ENCODE measurements around the gene SEMA6B. TPM values are rescaled to one million over a fixed set of nuclear protein-coding genes. Genes with fewer than 3 reads are reported as not detected.
"Not testable (repeated sequence)": the region's sequence is repeated elsewhere in the genome, so short reads cannot be mapped to it uniquely, and the experiment has no call there.

The SEMA6B gene
- total RNA-seq, 2 donors from 2014 or later, result 28.9 to 67.8 TPM

- no peaks in the 10 kb centered on the region for H3K36me3 ChIP-seq (ENCODE audit: control insufficient read depth, insufficient read depth, low read length)
- Mint-ChIP-seq H3K36me3 (ENCODE audit: low read depth) (no peaks in the 10 kb centered on the region), H3K4me3 (no peak overlapping the region), H3K27ac (no peak overlapping the region), H3K4me1 (peaks cover 3% of the 10 kb centered on the region), H3K9me3 (no peaks in the 10 kb centered on the region), H3K27me3 (ENCODE audit: insufficient read depth) (peaks cover 3% of the 10 kb centered on the region)
- WGBS, 2 experiments (ENCODE audit: insufficient coverage in 1 of 2, insufficient read length in 1 of 2), result 92 to 95% methylated on average over 30 to 35 of the region's 35 CpGs
- no peak for DNase-seq
- H3K9me3 ChIP-seq (ENCODE audit: control insufficient read depth, low read length), result no peaks in the 10 kb centered on the region
- no peak overlapping the region for H3K27ac ChIP-seq (ENCODE audit: low read depth, low read length)
- H3K9ac ChIP-seq (ENCODE audit: extremely low read depth, low read length, poor library complexity, severe bottlenecking), result no peak overlapping the region
- no peaks in the 10 kb centered on the region for H3K27me3 ChIP-seq (ENCODE audit: control insufficient read depth, insufficient read depth, low read length, poor library complexity, severe bottlenecking)
- no peak for TF ChIP-seq CTCF (conservative IDR thresholded peaks at IDR 0.05)
- no peak overlapping the region for H3K4me3 ChIP-seq (ENCODE audit: low read length)
- H3K4me1 ChIP-seq (ENCODE audit: control insufficient read depth, insufficient read depth, low read length), result no peaks in the 10 kb centered on the region
Measured at GRCh38 chr19:4566402-4567051, 7.0 kb upstream of the SEMA6B start.

GRCh38 chr19:4563562-4563961 is 4.1 kb upstream of the SEMA6B start:
- H3K9ac ChIP-seq (ENCODE audit: extremely low read depth, low read length, poor library complexity, severe bottlenecking); H3K27ac Mint-ChIP-seq; H3K4me3 ChIP-seq (ENCODE audit: low read length); H3K4me1 ChIP-seq (ENCODE audit: control insufficient read depth, insufficient read depth, low read length); H3K27ac ChIP-seq (ENCODE audit: low read depth, low read length); H3K27me3 ChIP-seq (ENCODE audit: control insufficient read depth, insufficient read depth, low read length, poor library complexity, severe bottlenecking); H3K9me3 ChIP-seq (ENCODE audit: control insufficient read depth, low read length); H3K36me3 ChIP-seq (ENCODE audit: control insufficient read depth, insufficient read depth, low read length); H3K4me1 Mint-ChIP-seq; H3K27me3 Mint-ChIP-seq (ENCODE audit: insufficient read depth); DNase-seq; H3K36me3 Mint-ChIP-seq (ENCODE audit: low read depth); H3K4me3 Mint-ChIP-seq; H3K9me3 Mint-ChIP-seq: not testable (repeated sequence)
- 87 to 97% methylated on average over 4 to 5 of the region's 5 CpGs for WGBS, 2 experiments (ENCODE audit: insufficient coverage in 1 of 2, insufficient read length in 1 of 2)

GRCh38 chr19:4562085-4562484 is 2.6 kb upstream of the SEMA6B start:
- not testable (repeated sequence) for H3K27ac ChIP-seq (ENCODE audit: low read depth, low read length); H3K27ac Mint-ChIP-seq; H3K36me3 ChIP-seq (ENCODE audit: control insufficient read depth, insufficient read depth, low read length); H3K27me3 ChIP-seq (ENCODE audit: control insufficient read depth, insufficient read depth, low read length, poor library complexity, severe bottlenecking); H3K4me1 Mint-ChIP-seq; H3K9ac ChIP-seq (ENCODE audit: extremely low read depth, low read length, poor library complexity, severe bottlenecking); H3K9me3 ChIP-seq (ENCODE audit: control insufficient read depth, low read length); H3K4me3 Mint-ChIP-seq; H3K27me3 Mint-ChIP-seq (ENCODE audit: insufficient read depth); H3K4me1 ChIP-seq (ENCODE audit: control insufficient read depth, insufficient read depth, low read length); DNase-seq; H3K9me3 Mint-ChIP-seq; H3K36me3 Mint-ChIP-seq (ENCODE audit: low read depth); H3K4me3 ChIP-seq (ENCODE audit: low read length)
- 95 to 100% methylated on average over 2 to 6 of the region's 7 CpGs for WGBS, 2 experiments (ENCODE audit: insufficient coverage in 1 of 2, insufficient read length in 1 of 2)

- Mint-ChIP-seq H3K9me3 (no peaks in the 10 kb centered on the region), H3K27ac (no peak overlapping the region), H3K36me3 (ENCODE audit: low read depth) (peaks cover 23% of the 10 kb centered on the region), H3K4me3 (no peak overlapping the region), H3K27me3 (ENCODE audit: insufficient read depth) (peaks cover 2% of the 10 kb centered on the region), H3K4me1 (no peaks in the 10 kb centered on the region)
- Histone ChIP-seq H3K27me3 (ENCODE audit: control insufficient read depth, insufficient read depth, low read length, poor library complexity, severe bottlenecking) (no peaks in the 10 kb centered on the region), H3K4me1 (ENCODE audit: control insufficient read depth, insufficient read depth, low read length) (no peaks in the 10 kb centered on the region), H3K9ac (ENCODE audit: extremely low read depth, low read length, poor library complexity, severe bottlenecking) (no peak overlapping the region), H3K27ac (ENCODE audit: low read depth, low read length) (no peak overlapping the region), H3K9me3 (ENCODE audit: control insufficient read depth, low read length) (no peaks in the 10 kb centered on the region), H3K4me3 (ENCODE audit: low read length) (no peak overlapping the region), H3K36me3 (ENCODE audit: control insufficient read depth, insufficient read depth, low read length) (no peaks in the 10 kb centered on the region)
- DNase-seq, result peak; percentile 90
- whole genome bisulfite sequencing, 2 experiments (ENCODE audit: insufficient coverage in 1 of 2, insufficient read length in 1 of 2), result 33 to 47% methylated on average over 11 to 34 of the region's 44 CpGs
- TF ChIP-seq CTCF (conservative IDR thresholded peaks at IDR 0.05), result peak; percentile 99
Measured at GRCh38 chr19:4557971-4558941, 1.2 kb downstream of the SEMA6B start.
